ENCODE data around the gene TEAD4.
"Not testable (repeated sequence)": the region's sequence is repeated elsewhere in the genome, so short reads cannot be mapped to it uniquely, and the experiment has no call there.

TEAD4 gene

DNA sequence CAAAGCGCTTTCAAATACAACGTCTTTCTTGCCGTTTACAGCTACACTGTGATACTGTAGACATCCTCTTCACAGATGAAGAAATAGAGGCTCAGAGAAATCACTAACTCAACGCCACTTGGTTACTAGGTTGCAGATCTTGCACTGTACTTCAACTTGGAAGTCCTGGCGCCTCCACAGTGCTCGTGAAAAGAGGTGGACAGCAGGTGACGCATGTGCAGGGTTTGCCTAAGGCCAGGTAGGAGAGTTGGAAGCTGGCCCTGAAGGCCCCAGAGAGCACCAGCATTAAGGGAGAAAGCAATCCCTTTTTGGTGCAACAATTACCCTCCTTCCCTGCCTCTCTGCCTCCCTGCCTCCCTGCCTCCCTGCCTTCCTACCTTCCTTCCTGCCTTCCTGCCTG, 95.2 kb downstream of the TEAD4 start:
- no peak for DNase-seq

DNA sequence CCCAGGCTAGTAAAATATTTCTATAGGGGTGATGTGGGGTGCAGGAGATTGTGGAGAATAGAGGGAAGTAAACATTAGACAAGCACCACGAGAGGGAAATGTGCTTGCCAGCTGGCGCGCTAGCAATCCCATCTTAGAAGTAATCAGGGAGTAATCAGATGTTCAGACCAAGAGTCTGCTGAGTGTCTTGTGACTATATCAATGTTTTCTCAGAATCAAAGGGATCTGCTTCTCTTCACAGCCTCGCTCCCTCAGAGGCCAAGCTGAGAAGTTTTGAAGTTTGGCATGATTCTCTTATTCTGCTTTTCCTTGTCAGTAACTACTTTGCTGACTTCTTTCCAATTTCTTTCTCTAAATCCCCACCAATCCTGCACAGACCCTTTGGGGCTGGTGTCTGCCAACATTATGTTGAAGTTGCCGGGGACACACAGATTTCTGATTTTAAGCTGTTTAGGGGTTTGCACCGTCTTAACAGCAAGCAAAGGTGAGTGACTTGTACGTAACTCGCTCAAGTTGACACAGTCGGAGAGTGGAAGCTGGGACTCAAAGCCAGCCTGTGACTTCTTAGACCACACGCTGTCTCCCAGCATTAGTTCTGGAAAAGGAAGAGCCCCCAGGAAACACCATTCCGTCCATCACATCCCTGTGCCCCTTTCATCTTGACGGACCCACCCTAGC, 96.0 kb downstream of the TEAD4 start:
- DNase-seq = no peak

DNA sequence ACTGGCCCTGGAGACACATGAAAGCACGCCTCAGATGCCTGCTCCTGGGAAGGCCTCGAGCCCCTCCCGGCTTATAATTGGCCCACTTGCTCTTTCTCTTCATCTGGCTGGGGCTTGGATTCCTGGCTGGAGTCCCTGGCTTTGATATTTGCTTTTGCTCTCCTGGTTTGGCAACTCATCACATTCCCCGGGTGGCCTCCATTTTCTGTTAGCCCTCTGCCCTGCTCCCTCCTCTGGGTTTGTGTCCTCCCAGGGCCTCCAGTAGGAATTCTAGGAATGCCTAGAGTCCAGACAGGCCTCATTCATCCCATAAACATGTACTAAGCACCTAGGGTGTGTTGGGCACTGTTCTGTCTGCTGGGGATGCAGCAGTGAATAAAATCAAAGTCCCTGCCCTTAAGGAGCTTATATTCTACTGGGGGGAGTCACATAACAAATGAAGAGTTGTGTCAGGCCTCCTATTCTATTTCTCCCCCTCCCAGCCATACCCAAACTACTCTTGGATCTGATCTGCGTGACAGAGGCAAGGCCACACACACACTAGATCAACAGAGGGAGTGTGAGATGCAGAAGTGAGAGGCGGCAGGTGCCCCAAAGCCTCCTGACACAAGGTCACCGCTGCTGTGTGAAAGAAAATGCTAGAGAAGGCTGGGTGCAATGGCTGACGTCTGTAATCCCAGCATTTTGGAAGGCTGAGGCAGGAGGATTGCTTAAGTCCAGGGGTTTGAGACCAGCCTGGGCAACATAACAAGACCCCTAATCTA, 96.7 kb downstream of the TEAD4 start:
- DNase-seq = no peak

DNA sequence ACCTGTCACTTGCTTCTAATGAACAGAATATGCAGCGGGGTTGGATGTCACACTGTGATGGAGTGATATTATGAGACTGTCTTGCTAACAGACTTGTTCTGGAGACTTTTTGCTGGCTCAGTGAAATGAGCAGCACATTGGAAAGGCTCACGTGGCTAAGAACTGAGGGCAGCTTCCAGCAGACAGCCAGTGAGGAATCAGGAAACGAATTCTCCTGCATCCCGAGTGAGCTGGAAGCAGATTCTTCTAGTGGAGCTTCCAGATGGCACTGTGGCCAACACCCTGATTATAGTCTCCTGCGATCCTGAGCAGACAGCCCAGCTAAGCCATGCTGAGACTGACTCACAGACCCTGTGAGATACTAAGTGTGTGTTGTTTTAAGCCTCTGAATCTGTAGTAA, 101.9 kb downstream of the TEAD4 start:
- no peak for DNase-seq

DNA sequence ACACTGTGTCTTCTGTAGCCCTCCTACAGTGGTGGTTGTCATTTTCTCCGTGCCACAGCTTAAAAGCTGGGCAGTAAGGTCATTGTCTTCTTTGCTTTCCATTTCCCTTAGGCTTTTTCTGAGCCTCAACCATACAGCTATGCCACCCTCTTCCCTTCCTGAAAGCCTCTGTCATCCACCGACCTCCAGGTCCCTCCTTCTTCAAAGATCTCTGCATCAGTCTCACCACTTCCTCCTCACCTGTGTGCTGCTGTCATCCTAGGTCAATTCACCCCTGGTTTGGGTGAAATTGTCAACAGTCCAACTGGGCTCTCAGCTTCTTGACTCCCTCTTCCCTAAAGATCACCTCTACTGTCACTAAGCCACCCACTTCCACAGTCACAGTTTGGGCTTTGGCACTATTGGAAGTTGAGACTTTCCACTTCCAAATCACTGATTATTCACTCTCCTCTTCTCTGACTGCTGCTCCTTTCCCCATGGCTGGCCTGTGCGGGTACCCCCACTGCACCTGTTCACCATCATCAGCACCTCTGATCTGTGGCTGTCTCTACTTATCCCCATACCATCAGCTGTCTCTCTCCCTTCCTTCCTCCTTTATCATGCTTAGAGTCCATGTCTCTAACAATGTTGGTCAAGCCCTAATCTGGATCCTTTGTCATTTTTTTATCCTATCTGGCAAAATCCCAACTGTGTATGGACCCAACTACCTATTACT, 102.5 kb downstream of the TEAD4 start:
- no peak for DNase-seq

DNA sequence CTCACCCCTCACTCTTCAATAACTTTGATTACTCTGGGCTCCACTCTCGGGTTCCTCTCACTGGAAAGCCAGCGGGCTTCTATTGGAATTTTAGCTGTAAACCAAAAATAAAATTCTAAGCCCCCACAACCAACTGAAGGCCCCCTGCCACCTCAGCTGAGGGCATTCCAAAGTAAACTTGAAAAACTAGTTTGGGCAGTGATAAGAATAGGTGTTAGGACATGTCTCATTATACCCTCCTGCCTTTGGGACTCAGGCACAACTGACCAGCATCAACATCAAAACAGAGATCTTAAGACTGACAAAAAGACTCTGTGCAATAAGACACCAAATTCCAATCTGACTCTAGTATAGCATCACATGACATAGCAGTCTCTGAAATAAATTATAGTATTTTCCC, 106.1 kb downstream of the TEAD4 start:
- DNase-seq = no peak

DNA sequence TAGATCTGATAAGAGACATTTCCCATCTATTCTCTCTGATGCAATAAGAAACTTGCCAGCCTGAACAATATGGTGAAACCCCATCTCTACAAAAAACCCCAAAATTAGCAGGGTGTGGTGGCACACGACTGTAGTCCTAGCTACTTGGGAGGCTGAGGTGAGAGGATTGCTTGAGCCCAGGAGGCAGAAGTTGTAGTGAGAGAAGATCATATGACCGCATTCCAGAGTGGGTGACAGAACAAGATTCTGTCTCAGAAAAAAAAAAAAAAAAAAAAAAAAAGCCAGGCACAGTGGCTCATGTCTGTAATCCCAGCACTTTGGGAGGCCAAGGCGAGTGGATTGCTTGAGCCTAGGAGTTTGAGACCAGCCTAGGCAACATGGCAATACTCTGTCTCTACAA, 106.6 kb downstream of the TEAD4 start:
- not testable (repeated sequence) for DNase-seq

DNA sequence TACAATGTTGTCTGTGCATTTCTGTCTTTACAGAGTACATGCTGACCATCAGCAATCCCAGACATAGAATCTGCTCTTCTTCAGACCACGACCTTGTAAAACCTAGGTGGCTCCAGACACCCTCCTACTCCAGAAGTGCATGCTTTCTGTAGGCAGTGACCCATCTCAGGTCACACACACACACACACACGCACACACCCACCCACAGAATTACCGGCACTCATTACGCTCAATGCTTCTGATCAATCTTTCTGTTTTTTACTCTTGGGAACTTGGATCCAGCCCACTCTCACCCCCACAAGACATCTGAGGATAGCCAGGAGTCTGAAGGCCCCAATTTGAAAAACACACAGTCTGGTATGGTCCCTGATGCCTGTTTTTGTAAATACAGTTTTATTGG, 110.5 kb downstream of the TEAD4 start:
- DNase-seq = no peak

DNA sequence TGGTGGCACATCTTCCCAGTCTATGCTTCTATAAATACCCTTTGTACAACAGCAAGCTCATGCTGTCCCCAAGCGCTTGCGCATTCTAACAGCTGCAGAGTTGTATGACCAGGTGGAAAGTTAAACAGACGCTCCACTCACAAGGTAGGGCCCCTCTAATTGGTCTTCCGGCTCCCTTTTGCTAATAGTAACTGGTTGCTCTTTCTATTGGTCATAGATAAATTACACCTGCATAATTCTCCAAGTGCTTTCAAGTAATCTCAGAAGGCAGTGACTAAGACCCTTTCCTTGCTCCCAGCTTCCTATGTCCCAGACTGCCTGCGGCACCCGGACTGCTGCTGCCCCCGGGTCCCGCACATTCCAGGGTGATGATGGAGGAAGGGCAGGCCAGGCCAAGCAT, 111.9 kb downstream of the TEAD4 start:
- peak; percentile 11 for DNase-seq

DNA sequence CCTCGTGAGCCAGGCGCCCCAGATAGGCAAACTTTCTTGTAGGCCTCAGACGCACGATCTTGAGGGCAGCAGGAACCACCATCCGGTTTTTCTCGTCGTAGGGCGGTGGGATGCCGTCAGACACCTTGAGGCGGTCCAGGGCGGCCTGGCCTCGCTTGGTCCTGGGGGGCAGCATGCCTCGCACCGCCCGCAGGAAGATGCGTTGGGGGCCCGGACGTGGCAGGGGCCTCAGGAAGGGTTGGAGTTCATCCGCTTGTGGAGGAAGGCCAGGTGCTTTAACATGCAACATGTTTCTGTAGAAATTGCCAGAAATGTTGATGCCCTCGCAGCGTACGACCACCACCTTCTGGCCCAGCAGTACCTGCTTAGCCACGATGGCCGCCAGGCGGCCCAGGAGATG, 112.5 kb downstream of the TEAD4 start:
- DNase-seq = no peak

DNA sequence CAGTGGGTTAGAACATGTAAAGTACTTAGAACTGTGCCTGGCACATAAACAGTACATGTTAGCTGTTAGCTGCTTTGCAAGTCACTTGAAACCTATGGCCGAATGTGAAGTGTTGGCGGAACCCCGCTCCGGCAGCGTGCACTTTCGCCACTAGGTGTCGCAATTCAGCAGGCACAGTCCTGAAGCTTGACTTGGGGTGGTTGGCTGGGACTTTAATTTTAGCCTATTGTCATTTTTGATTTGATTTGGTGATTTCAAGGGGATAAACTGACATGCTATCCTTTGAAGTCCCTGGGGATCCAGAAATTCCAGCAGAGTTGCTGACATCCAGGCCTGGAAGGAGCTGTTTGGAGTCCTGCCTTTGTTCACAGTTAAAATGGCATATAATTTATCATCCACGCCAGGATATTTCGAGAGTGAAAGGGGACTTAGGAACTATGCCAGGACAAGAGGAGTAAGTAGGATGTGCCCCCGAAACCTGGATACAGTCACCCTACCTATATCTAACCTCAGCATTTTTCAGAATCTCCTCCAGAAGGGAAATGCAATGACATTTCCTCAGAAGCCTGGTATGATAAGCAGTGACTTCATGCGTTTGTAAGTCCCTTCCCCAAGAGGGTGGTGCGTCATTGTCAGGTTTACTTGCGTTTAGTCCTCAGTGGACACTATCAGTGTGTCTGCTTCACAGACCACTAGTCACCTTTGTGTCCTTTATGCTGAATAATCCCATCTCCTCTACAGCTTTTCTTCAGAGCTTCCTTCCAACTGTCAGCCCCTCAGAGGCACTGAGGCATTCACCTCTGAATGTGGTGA, 114.4 kb downstream of the TEAD4 start:
- DNase-seq = peak; percentile 46

DNA sequence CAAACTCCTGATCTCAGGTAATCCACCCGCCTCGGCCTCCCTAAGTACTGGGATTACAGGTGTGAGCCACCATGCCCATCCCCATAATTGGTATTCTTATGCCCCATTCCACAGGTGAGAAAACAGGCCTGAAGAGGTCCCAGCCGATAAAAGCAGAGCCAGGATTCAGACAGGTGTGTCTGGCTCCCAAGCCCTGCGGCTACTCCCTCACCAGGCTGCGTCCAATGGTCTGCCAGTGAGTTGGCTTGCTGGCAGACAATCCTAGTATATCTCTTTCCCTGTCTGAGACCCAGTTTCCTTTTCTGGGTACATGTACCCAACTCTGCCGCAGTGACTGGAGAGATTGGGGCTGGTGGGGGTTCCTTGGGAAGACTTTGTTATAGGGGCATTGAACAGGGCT, 116.1 kb downstream of the TEAD4 start:
- no peak for DNase-seq

DNA sequence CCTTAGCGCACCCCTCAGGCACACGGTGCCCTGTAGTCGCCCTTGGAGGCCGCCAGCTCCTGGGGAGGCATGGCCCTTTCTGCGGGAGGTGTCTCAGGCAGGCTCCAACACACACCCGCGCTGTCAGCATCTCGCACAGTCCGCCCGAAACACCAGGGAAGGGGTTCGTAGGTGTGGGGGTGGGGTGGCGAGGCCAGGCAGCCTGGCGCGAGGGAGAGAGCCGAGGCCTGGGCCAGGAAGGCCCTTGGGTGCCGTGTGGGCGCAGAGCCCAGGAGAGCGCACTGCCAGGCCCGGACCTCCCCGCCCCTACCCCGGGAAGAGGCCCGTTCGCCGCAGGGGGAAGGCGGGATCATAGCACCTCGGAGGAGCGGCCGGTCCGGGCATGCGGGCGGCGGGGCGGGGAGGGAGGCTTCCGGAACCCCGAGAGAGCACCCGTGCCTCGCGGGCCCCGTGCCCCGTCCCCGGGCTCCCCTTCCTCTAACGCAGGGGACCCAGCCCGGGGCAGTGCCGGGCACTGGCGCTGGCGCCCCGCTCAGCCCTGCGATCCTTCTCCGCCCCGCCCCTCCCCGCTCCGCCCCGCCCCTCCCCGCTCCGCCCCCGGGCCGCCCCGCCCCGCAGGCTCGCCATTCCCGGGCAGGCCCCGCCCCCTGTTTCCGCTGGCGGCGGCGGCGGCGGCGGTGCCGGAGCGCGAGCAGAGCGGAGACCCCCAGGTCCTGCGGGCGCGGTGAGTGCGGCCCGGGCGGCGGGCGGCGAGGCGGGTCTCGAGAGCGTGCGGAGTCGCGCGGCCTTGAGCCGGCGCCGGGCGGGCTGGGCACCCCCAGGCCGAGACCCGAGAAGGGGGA, 117.8 kb downstream of the TEAD4 start, which contains the start of gene TSPAN9:
Gene TSPAN9 (plus strand): TSS at position 650 of the 842 bp plus-strand sequence. CDS start 123,815 bp downstream, outside the sequence.
- DNase-seq = peak; percentile 68

DNA sequence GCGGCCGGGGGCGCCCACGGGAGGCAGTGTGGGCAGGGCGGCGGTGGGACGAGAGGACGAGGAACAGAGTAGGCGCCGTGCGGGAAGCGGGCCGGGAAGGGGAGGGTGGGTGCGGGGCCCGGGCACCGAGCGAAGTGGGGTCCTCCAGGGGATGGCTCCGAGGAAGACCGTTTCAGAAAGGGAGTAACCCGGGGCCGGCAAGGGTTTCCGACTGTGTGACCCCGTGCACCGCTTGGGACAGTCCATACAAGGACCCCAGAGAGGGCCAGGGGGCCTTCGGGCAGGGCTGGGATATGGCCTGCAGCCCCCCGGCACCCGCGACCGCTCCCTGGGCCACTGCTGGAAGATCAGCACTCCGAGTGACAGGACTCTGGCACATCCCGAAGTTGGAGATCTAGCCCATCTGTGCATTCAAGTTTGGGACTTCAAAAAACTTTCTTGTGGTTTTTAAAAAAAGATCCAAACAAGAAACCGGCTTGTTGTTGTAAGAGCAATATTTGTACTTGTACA, 118.4 kb downstream of the TEAD4 start:
- DNase-seq = no peak

DNA sequence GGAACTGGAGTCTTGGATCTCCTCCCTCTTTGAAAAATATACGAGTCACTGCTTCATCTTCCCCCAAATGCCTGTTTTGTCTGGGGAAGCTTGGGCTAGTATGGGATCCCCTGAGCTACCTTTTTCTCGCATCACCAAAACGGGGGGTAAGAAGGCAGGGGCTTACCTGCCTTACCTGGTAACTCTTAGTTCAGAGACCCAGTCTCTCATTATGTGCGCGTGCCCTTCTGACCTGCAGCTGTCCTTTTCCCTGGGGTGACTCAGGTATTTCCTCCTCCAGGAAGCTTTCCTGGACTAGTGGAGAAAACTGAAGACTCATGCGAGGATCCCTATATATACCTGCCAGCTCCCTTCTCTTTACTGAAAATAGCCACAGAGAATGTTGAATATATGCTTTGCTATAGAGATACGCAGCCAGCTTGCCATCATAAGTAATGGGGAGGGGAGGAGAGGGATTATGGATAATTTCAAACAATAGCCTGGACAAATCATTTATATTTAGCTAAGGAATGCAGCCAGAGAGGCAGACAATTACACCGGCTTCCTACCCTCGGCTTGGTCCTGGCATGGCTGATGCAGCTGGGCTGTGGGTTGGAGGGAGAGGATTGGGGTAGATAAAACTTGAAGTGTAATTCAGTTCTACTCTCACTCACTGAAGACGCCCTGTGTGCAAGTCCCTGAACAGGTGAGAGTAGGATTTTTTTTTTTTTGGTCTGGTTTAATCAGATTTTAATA, 119.1 kb downstream of the TEAD4 start:
- DNase-seq = no peak

DNA sequence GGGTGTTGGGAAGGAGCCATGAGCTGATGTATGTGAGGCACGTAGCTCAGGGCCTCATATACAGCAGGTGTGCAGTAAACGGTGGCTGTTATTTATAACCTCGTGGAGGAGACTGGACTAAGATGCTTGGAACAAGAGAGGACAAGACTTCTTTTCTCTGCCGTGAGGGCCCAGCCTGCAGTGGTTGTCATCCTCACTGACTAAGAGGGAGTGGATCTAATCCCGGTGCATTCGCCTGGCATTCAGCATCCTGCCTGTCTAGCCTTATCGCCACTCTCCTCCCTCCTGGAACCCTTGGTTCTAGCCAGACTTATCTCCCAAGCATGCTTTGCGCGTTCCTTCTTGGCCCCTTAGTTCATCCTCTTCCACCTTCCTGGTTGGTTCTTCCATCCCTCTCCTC, 121.9 kb downstream of the TEAD4 start:
- no peak for DNase-seq

DNA sequence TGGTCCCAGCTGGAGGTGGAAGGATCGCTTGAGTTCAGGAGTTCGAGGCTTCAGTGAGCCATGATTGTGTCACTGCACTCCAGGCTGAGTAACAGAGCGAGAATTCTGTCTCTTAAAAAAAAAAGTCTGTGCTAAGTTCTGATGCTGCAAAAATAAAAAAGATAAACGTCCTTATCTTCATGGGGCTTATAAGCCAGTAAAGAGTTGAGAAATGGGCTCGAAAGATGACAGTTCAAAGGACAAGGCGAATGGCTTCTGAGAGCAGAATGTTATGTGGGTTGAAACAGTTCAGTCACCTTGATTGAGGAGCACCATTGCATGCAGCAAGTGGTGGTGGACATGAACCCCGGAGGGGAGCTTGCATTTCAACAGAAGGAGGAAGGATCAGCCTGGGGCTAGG, 122.7 kb downstream of the TEAD4 start:
- DNase-seq = no peak

DNA sequence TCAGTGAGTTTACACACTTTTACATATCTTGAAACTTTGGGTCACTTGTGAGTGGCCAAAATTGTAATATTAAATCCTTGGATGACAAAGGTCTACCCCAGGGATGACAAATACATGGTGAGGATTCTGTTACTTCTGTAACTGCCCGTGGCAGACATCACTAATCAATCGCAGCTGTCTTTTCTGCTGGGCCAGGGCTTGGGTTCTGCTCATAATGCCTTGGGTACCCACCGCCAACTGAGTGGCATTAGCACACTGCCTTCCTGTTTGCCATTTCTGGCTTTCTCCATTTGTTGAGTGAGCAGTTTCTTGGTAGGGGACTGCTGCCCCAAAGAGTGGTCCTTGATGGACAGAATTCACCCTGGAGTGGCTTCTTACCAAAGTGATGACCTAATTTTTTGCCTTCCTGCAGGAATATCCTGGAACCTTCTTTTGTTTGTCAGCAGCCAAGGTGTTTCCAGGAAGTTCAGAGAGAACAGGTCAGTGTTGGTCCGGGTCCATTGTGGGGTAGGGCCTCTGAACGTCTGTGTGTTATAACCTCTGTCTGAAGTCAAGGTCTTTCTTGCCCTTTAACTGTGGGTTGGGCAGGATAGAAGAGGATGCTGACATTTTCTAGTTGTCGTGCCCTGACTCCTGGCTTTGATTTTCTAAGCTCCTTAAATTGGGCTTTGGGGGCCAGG, 124.2 kb downstream of the TEAD4 start:
- no peak for DNase-seq

DNA sequence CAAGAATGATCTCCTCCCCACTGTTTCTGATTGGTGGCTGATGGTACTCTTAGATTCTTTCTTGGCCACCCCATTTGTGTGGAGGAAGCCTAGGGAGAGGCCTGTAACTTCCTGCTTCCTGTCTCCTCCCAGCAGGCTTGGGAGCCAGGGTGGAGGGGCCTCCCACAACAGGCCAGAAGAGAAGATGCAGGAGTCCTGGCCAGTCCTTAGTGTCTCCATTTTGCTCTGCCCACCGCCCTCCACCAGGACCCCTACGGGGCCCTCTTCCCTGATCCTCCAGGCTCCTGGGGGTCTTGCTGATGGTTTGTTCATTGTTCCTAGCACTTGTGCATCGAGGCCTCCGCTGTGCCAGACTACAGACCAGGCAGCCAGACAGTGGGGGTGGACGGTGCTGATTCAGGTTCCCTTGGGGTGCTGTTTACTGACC, 124.7 kb downstream of the TEAD4 start:
- no peak for DNase-seq

DNA sequence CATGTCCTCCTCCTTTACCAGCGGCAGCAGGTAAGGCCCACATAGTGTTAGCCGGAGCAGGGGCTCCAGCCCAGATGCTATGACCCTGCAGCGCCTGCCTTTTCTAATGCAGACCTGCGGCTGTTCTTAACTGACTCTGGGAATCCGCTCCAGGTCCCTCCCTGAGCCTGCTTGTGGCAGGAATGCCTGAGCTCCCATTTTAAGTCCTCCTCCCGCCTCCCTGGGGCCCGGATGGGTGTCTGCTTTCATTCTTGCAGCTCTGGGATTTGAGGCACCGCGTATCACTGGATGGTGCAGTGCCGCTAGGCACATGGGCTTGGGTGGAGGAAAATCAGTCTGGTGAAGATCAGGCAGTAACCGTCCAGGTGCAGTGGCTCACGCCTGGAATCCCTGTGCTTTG, 125.5 kb downstream of the TEAD4 start:
- no peak for DNase-seq

All from NCI-H1105 treated with DMSO at 0.1 percent for 48 hours (cell line).